H1 (cell line): Measurements from ENCODE around the gene RDH5. TPM values are rescaled to one million over a fixed set of nuclear protein-coding genes. Genes with fewer than 3 reads are reported as not detected.

Experiments
- CTCF ChIA-PET: fragments of 300-600 bp; sonication (Branson Sonifier 250); formaldehyde crosslinking; loops from one replicate; lab custom pipeline; 2021; ENCODE audit not compliant: partially characterized antibody; lab: Charles Lee
- POLR2A ChIA-PET: fragments of 300-600 bp; sonication (Branson Sonifier 250); formaldehyde crosslinking; loops from one replicate; lab custom pipeline; 2021; ENCODE audit warnings: inconsistent platforms; ENCODE audit not compliant: partially characterized antibody; lab: Charles Lee
- DNase-seq, 2 experiments: peaks; one replicate each; pipeline versions ENCODE4 v3.0.0 to v3.0.0-alpha.2; 2010 to 2022; ENCODE audit warnings: low spot score in 2 of 2, low read depth in 1 of 2, mixed read lengths in 1 of 2
- FAIRE-seq: peaks from 2 replicates; lab custom pipeline; 2011; peaks lifted over from hg19 to GRCh38; lab: Jason Lieb, UNC
- H2AFZ ChIP-seq: 2 replicates; pipeline ENCODE4 v1.8.1; 2012; ENCODE audit warnings: low read length, inconsistent platforms
- H2AK5ac ChIP-seq: 2 replicates; pipeline ENCODE4 v1.6.1; 2013; ENCODE audit warnings: low read depth, low read length
- H2BK120ac ChIP-seq: replicated peaks from 2 replicates; pipeline ENCODE3; 2013; ENCODE audit warnings: low read depth, low read length, inconsistent platforms
- H2BK12ac ChIP-seq: 2 replicates; pipeline ENCODE4 v1.6.1; 2013; ENCODE audit warnings: low read depth, low read length
- H2BK15ac ChIP-seq: 2 replicates; pipeline ENCODE4 v1.6.1; 2013; ENCODE audit warnings: low read length
- H2BK20ac ChIP-seq: 2 replicates; pipeline ENCODE4 v1.6.1; 2013; ENCODE audit warnings: low read length
- H2BK5ac ChIP-seq: 2 replicates; pipeline ENCODE4 v1.6.1; 2013; ENCODE audit warnings: low read depth, low read length
- H3K14ac ChIP-seq: 2 replicates; pipeline ENCODE4 v1.6.1; 2013; ENCODE audit warnings: inconsistent platforms; ENCODE audit not compliant: insufficient read length
- H3K18ac ChIP-seq: 2 replicates; pipeline ENCODE4 v1.6.1; 2013; ENCODE audit warnings: low read length; ENCODE audit errors: extremely low read depth
- H3K23ac ChIP-seq: 2 replicates; pipeline ENCODE4 v1.6.1; 2013; ENCODE audit warnings: inconsistent platforms; ENCODE audit not compliant: insufficient read length
- H3K23me2 ChIP-seq: 2 replicates; pipeline ENCODE4 v1.6.1; 2013; ENCODE audit warnings: low read depth, low read length
- H3K27ac ChIP-seq: 2 replicates; pipeline ENCODE4 v1.6.1; 2011; ENCODE audit warnings: low read depth, low read length, inconsistent platforms
- H3K27me3 ChIP-seq, 4 experiments: replicated peaks in 1 of 4; 1 replicate in 1 of 4; 2 replicates in 3 of 4; pipeline versions ENCODE4 v1.6.1 to v1.8.1; 2011 to 2013; ENCODE audit warnings: low read length in 3 of 4, mild to moderate bottlenecking in 3 of 4, inconsistent platforms in 2 of 4, mixed read lengths in 2 of 4, moderate library complexity in 1 of 4; ENCODE audit not compliant: control insufficient read depth in 3 of 4, insufficient read depth in 3 of 4; ENCODE audit errors: extremely low read depth in 1 of 4
- H3K36me3 ChIP-seq, 4 experiments: 2 replicates each; pipeline versions ENCODE4 v1.6.1 to v1.8.1; 2011 to 2013; ENCODE audit warnings: mild to moderate bottlenecking in 4 of 4, low read length in 3 of 4, moderate library complexity in 2 of 4, control low read depth in 1 of 4, inconsistent platforms in 1 of 4; ENCODE audit not compliant: insufficient read depth in 4 of 4, control insufficient read depth in 2 of 4
- H3K4ac ChIP-seq: replicated peaks from 2 replicates; pipeline ENCODE3; 2013; ENCODE audit warnings: low read length, low read depth, mixed read lengths, inconsistent platforms; ENCODE audit not compliant: insufficient read length
- H3K4me1 ChIP-seq, 4 experiments: replicated peaks in 1 of 4; 1 replicate in 1 of 4; 2 replicates in 3 of 4; pipeline versions ENCODE4 v1.6.1 to v1.8.1; 2011 to 2013; ENCODE audit warnings: low read length in 3 of 4, inconsistent platforms in 2 of 4, mixed read lengths in 1 of 4; ENCODE audit not compliant: insufficient read depth in 4 of 4, control insufficient read depth in 3 of 4
- H3K4me2 ChIP-seq, 2 experiments: 2 replicates each; pipeline versions ENCODE4 v1.6.1 to v1.8.1; 2011 to 2013; ENCODE audit warnings: low read depth in 2 of 2, low read length in 2 of 2, control low read depth in 1 of 2, inconsistent platforms in 1 of 2, mild to moderate bottlenecking in 1 of 2; ENCODE audit not compliant: insufficient read depth in 1 of 2
- H3K4me3 ChIP-seq, 4 experiments: fragments of 200-600, 300-600 bp in 1 of 4; sonication (generic), shearing (Covaris generic), sonication (Bioruptor Twin) in 1 of 4; 2 replicates each; pipeline versions ENCODE4 v1.5.1 to v1.8.1; 2011 to 2016; ENCODE audit warnings: low read length in 4 of 4, low read depth in 3 of 4, control low read depth in 2 of 4, inconsistent platforms in 2 of 4, mild to moderate bottlenecking in 2 of 4, mixed read lengths in 1 of 4, moderate library complexity in 1 of 4; ENCODE audit not compliant: insufficient read depth in 2 of 4; ENCODE audit errors: extremely low read depth in 1 of 4
- H3K56ac ChIP-seq: replicated peaks from 2 replicates; pipeline ENCODE3; 2013; ENCODE audit warnings: low read depth, mild to moderate bottlenecking, mixed read lengths, low read length, inconsistent platforms; ENCODE audit not compliant: insufficient read length
- H3K79me1 ChIP-seq: 2 replicates; pipeline ENCODE4 v1.6.1; 2013; ENCODE audit warnings: low read depth, low read length, control low read depth
- H3K79me2 ChIP-seq, 2 experiments: 2 replicates each; pipeline versions ENCODE4 v1.6.1 to v1.8.1; 2012 to 2013; ENCODE audit warnings: low read length in 2 of 2, mild to moderate bottlenecking in 2 of 2, inconsistent platforms in 1 of 2; ENCODE audit not compliant: insufficient read depth in 2 of 2, control insufficient read depth in 1 of 2
- H3K9ac ChIP-seq, 4 experiments: replicated peaks in 1 of 4; 1 replicate in 1 of 4; 2 replicates in 3 of 4; pipeline versions ENCODE4 v1.6.1 to v1.8.1; 2011 to 2013; ENCODE audit warnings: low read depth in 3 of 4, low read length in 3 of 4, control low read depth in 2 of 4, mild to moderate bottlenecking in 2 of 4, moderate library complexity in 2 of 4, inconsistent platforms in 1 of 4; ENCODE audit errors: extremely low read depth in 1 of 4
- H3K9me3 ChIP-seq, 2 experiments: 2 replicates each; pipeline versions ENCODE4 v1.6.1 to v1.8.1; 2012 to 2013; ENCODE audit warnings: mild to moderate bottlenecking in 2 of 2, moderate library complexity in 2 of 2, control low read depth in 1 of 2, inconsistent platforms in 1 of 2, low read depth in 1 of 2, low read length in 1 of 2, mixed read lengths in 1 of 2; ENCODE audit not compliant: insufficient read depth in 2 of 2
- H4K20me1 ChIP-seq, 2 experiments: replicated peaks in 1 of 2; 2 replicates each; pipeline versions ENCODE3 to v1.8.1; 2011 to 2013; ENCODE audit warnings: inconsistent platforms in 2 of 2, low read length in 2 of 2, mild to moderate bottlenecking in 1 of 2; ENCODE audit not compliant: insufficient read depth in 2 of 2, control insufficient read depth in 1 of 2
- H4K5ac ChIP-seq: 2 replicates; pipeline ENCODE4 v1.6.1; 2013; ENCODE audit warnings: low read length, low read depth, mixed read lengths, inconsistent platforms; ENCODE audit not compliant: insufficient read length
- H4K8ac ChIP-seq: 2 replicates; pipeline ENCODE4 v1.8.0; 2013; ENCODE audit warnings: mild to moderate bottlenecking, moderate library complexity, low read length, inconsistent platforms; ENCODE audit not compliant: insufficient read depth; ENCODE audit errors: extremely low read depth
- H4K91ac ChIP-seq: replicated peaks from 2 replicates; pipeline ENCODE3; 2013; ENCODE audit warnings: low read length, mixed read lengths, inconsistent platforms; ENCODE audit not compliant: insufficient read length
- CHD1 ChIP-seq: IDR thresholded peaks from 2 replicates; pipeline ENCODE4 v1.6.1; 2012; ENCODE audit warnings: low read depth, low read length, improper control_type of control experiment
- MAX ChIP-seq: IDR thresholded peaks from 2 replicates; pipeline ENCODE4 v1.6.1; 2012; ENCODE audit warnings: inconsistent platforms
- SP4 ChIP-seq: IDR thresholded peaks from 2 replicates; pipeline ENCODE4 v1.6.1; 2012; ENCODE audit warnings: low read length, inconsistent platforms
- SUZ12 ChIP-seq: fragments of 200-600 bp; sonication (generic); IDR thresholded peaks from 2 replicates; pipeline ENCODE4 v1.6.1; 2012; ENCODE audit warnings: mild to moderate bottlenecking, inconsistent platforms, low read length, moderate library complexity, mixed read lengths
- TAF7 ChIP-seq: optimal IDR thresholded peaks from 2 replicates; pipeline ENCODE3; 2011; ENCODE audit warnings: low read depth, mild to moderate bottlenecking, inconsistent platforms, low read length, moderate library complexity, borderline replicate concordance
- TEAD4 ChIP-seq: IDR thresholded peaks from 2 replicates; pipeline ENCODE4 v1.6.1; 2012; ENCODE audit warnings: low read depth, low read length, inconsistent platforms, mixed read lengths
- YY1 ChIP-seq: IDR thresholded peaks from 2 replicates; pipeline ENCODE4 v1.6.1; 2011; ENCODE audit warnings: low read depth, mild to moderate bottlenecking, low read length
- WGBS, 2 experiments: shearing (Covaris generic) in 1 of 2; methylation state at CpG; one replicate each; pipeline versions ENCODE4 v1.1.6 to v1.1.7; 2013 to 2015; ENCODE audit warnings: low lambda C conversion rate in 2 of 2, mixed read lengths in 2 of 2, inconsistent platforms in 1 of 2, low coverage in 1 of 2, missing lambda C conversion rate in 1 of 2; ENCODE audit not compliant: insufficient replicate concordance in 2 of 2, insufficient coverage in 1 of 2, insufficient read length in 1 of 2; ENCODE audit errors: extremely low coverage in 1 of 2, missing lambda C conversion rate in 1 of 2; 5-methylcytosine and 5-hydroxymethylcytosine counted together
- polyA plus RNA-seq, 7 experiments: library from polyadenylated mRNA; depleted of rRNA in 3 of 7; stranded (reverse) in 5 of 7; unstranded in 2 of 7; fragments of >200 nt in 5 of 7; fragments of 200-250 nt in 2 of 7; gene quantifications; 1 replicate in 5 of 7; 2 replicates in 1 of 7; 4 replicates in 1 of 7; pipeline versions ENCODE4 v1.2.1 to v1.2.3, GENCODE V29; 2011 to 2013; ENCODE audit warnings: missing spikeins in 2 of 7, mixed read lengths in 2 of 7
- total RNA-seq: library from RNA; stranded (reverse); fragmentation: NEBNext Ultra II Directional; extraction: Animal tissue kit (Norgen Biotek cat#: 25700); gene quantifications from 2 replicates; pipeline ENCODE4 v1.2.1, GENCODE V29; 2021

Gene RDH5
- total and polyA plus RNA-seq, 2 of the 8 experiments (the other 6 are each of a cell fraction or from before 2014, with no cell fraction given) = 4.2 to 6.0 TPM

DNA sequence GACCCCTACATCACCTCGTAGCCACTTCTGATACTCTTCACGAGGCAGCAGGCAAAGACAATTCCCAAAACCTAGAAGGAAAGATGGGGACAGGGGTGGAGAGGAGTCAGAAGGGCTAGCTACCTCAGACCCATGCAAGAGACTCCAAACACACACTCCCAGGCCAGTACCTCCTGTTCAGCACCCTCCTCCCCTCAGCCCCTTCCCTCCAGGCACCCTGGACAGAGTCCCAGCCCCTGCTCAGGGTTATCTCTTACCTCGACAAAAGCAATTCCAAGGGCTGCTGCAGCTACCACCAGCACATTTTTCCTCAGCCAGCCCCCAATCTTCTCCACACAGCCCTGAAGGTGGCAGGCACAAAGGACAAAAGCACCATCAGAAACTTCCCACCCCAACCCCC, 5.4 kb downstream of the RDH5 start:
- H3K27ac ChIP-seq = no peak overlapping the region
- H3K56ac ChIP-seq = no peak overlapping the region
- H4K20me1 ChIP-seq = peaks cover 2 to 6% of the 10 kb centered on the region in 2 experiments
- H2AFZ ChIP-seq = no peak overlapping the region
- FAIRE-seq = no peak
- H2BK12ac ChIP-seq = no peak overlapping the region
- H3K23ac ChIP-seq = no peak overlapping the region
- no peak overlapping the region for H2BK120ac ChIP-seq
- peaks cover 5% of the 10 kb centered on the region; the same call in 1 of the 2 replicates for H3K79me1 ChIP-seq
- no peak overlapping the region for H2BK20ac ChIP-seq
- H2BK5ac ChIP-seq = no peak overlapping the region
- H3K9me3 ChIP-seq = no peaks in the 10 kb centered on the region
- no peak overlapping the region for H3K14ac ChIP-seq
- POLR2A ChIA-PET = interaction anchor here (0.9 to 4.4 kb wide), 10 partner anchors 8 to 105 kb away, joined by 3 to 29 read pairs (median 5); partner anchors contain the start of genes BLOC1S1, GDF11, ITGA7 and ORMDL2
- no peak overlapping the region for H3K4ac ChIP-seq
- no peak overlapping the region for H2AK5ac ChIP-seq
- no peak overlapping the region for H4K5ac ChIP-seq
- no peak for TF ChIP-seq MAX
- TF ChIP-seq YY1 = no peak
- TF ChIP-seq SP4 = no peak
- TF ChIP-seq SUZ12 = no peak
- no peak for TF ChIP-seq TEAD4
- TF ChIP-seq CHD1 = no peak
- TF ChIP-seq TAF7 = no peak
- peaks cover 0 to 14% (median 10%) of the 10 kb centered on the region in 4 experiments; a peak in 6 of 7 replicates for H3K4me1 ChIP-seq
- CTCF ChIA-PET = interaction anchor here (0.6 to 11.1 kb wide), 18 partner anchors 10 to 304 kb away, joined by 3 to 229 read pairs (median 5); partner anchors contain the start of genes BLOC1S1, ITGA7, ORMDL2 and SARNP
- H3K9ac ChIP-seq = no peak overlapping the region
- no peak overlapping the region for H3K4me2 ChIP-seq
- H4K91ac ChIP-seq = no peak overlapping the region
- H3K23me2 ChIP-seq = peaks cover 15% of the 10 kb centered on the region
- H3K4me3 ChIP-seq = no peak overlapping the region
- H3K27me3 ChIP-seq = no peaks in the 10 kb centered on the region
- no peak overlapping the region for H3K18ac ChIP-seq
- no peak for DNase-seq
- WGBS, 2 experiments = 100% methylated on average over 3 of the region's 3 CpGs; no CpG with 5 or more reads in 1 of the 2 experiments
- H3K79me2 ChIP-seq = peaks cover 0 to 17% of the 10 kb centered on the region in 2 experiments; a peak in 2 of 4 replicates
- peaks cover 6 to 29% (median 15%) of the 10 kb centered on the region in 4 experiments; a peak in 5 of 8 replicates for H3K36me3 ChIP-seq
- no peak overlapping the region for H2BK15ac ChIP-seq
- H4K8ac ChIP-seq = no peak overlapping the region
